Liver (tissue), 9 donors: ENCODE results near the gene DIP2C. TPM values are rescaled to one million over a fixed set of nuclear protein-coding genes. Genes with fewer than 3 reads are reported as not detected.

Experiments used
- DNase-seq: peaks from one replicate; pipeline ENCODE4 v3.0.0-alpha.2; 2017; ENCODE audit warnings: low spot score
- H3K27ac ChIP-seq, 2 donors: one replicate each; pipeline ENCODE4 v1.7.0; 2013; ENCODE audit warnings: inconsistent platforms in 2 of 2, low read length in 2 of 2, control low read depth in 1 of 2, low read depth in 1 of 2, mild to moderate bottlenecking in 1 of 2
- H3K27me3 ChIP-seq, 4 donors: one replicate each; pipeline versions ENCODE4 v1.6.1 to v1.7.0; 2013; ENCODE audit warnings: low read length in 3 of 4, inconsistent platforms in 1 of 4, mild to moderate bottlenecking in 1 of 4, moderate library complexity in 1 of 4; ENCODE audit not compliant: control insufficient read depth in 4 of 4, insufficient read depth in 4 of 4
- H3K36me3 ChIP-seq, 4 donors: one replicate each; pipeline versions ENCODE4 v1.6.1 to v1.7.0; 2013; ENCODE audit warnings: low read length in 3 of 4, mild to moderate bottlenecking in 3 of 4, low read depth in 1 of 4, moderate library complexity in 1 of 4; ENCODE audit not compliant: control insufficient read depth in 4 of 4, insufficient read depth in 3 of 4
- H3K4me1 ChIP-seq, 4 donors: one replicate each; pipeline versions ENCODE4 v1.6.1 to v1.7.0; 2013; ENCODE audit warnings: low read length in 3 of 4, mild to moderate bottlenecking in 3 of 4, moderate library complexity in 1 of 4; ENCODE audit not compliant: control insufficient read depth in 4 of 4, insufficient read depth in 4 of 4
- H3K4me3 ChIP-seq, 3 donors: one replicate each; pipeline versions ENCODE4 v1.6.1 to v1.7.0; 2013; ENCODE audit warnings: low read length in 3 of 3, control low read depth in 1 of 3, low read depth in 1 of 3, mild to moderate bottlenecking in 1 of 3
- H3K9ac ChIP-seq, 2 donors: one replicate each; pipeline ENCODE4 v1.7.0; 2013; ENCODE audit warnings: low read length in 2 of 2, mild to moderate bottlenecking in 2 of 2, moderate library complexity in 2 of 2, control low read depth in 1 of 2, low read depth in 1 of 2
- H3K9me3 ChIP-seq, 4 donors: one replicate each; pipeline versions ENCODE4 v1.6.1 to v1.7.0; 2013; ENCODE audit warnings: low read length in 3 of 4; ENCODE audit not compliant: control insufficient read depth in 4 of 4
- EGR1 ChIP-seq, 2 donors: IDR thresholded peaks; 2 replicates each; pipeline ENCODE4 v1.6.1; 2016 to 2018; ENCODE audit warnings: antibody characterized with exemption in 2 of 2, low read depth in 2 of 2
- FOXA1 ChIP-seq: IDR thresholded peaks from 2 replicates; pipeline ENCODE4 v1.6.1; 2016; ENCODE audit warnings: antibody characterized with exemption
- FOXA2 ChIP-seq: IDR thresholded peaks from 2 replicates; pipeline ENCODE4 v1.6.1; 2016; ENCODE audit warnings: antibody characterized with exemption
- GABPA ChIP-seq, 2 donors: IDR thresholded peaks in 1 of 2; conservative IDR thresholded peaks in 1 of 2; 2 replicates each; pipeline ENCODE4 v1.6.1; 2016; ENCODE audit warnings: antibody characterized with exemption in 2 of 2, mild to moderate bottlenecking in 1 of 2, moderate library complexity in 1 of 2
- HNF4A ChIP-seq, 2 donors: conservative IDR thresholded peaks; 2 replicates each; pipeline ENCODE4 v1.6.1; 2016; ENCODE audit warnings: antibody characterized with exemption in 2 of 2, mild to moderate bottlenecking in 2 of 2
- HNF4G ChIP-seq: IDR thresholded peaks from 2 replicates; pipeline ENCODE4 v1.6.1; 2016; ENCODE audit warnings: antibody characterized with exemption
- JUND ChIP-seq, 2 donors: IDR thresholded peaks; 2 replicates each; pipeline ENCODE4 v1.6.1; 2016; ENCODE audit warnings: antibody characterized with exemption in 2 of 2
- NR2F2 ChIP-seq: IDR thresholded peaks from 2 replicates; pipeline ENCODE4 v1.6.1; 2016; ENCODE audit warnings: antibody characterized with exemption
- RAD21 ChIP-seq, 2 donors: IDR thresholded peaks; 2 replicates each; pipeline ENCODE4 v1.6.1; 2016; ENCODE audit warnings: antibody characterized with exemption in 2 of 2, mild to moderate bottlenecking in 2 of 2
- RXRA ChIP-seq, 2 donors: IDR thresholded peaks; 2 replicates each; pipeline ENCODE4 v1.6.1; 2017 to 2018; ENCODE audit warnings: antibody characterized with exemption in 2 of 2, mild to moderate bottlenecking in 1 of 2
- SP1 ChIP-seq: IDR thresholded peaks from 2 replicates; pipeline ENCODE4 v1.6.1; 2018; ENCODE audit warnings: antibody characterized with exemption, mild to moderate bottlenecking
- TAF1 ChIP-seq: conservative IDR thresholded peaks from 2 replicates; pipeline ENCODE4 v1.6.1; 2016; ENCODE audit warnings: antibody characterized with exemption, mild to moderate bottlenecking
- YY1 ChIP-seq: IDR thresholded peaks from 2 replicates; pipeline ENCODE4 v1.6.1; 2016; ENCODE audit warnings: antibody characterized with exemption, mild to moderate bottlenecking
- WGBS: extraction: QIAGEN DNeasy Blood & Tissue Kit; methylation state at CpG from one replicate; pipeline ENCODE4 v1.1.7; 2013; 5-methylcytosine and 5-hydroxymethylcytosine counted together
- polyA plus RNA-seq, 2 donors: library from polyadenylated mRNA; stranded (reverse) in 1 of 2; unstranded in 1 of 2; fragments of 200-250 nt in 1 of 2; fragments of >200 nt in 1 of 2; fragmentation: Nextera tagmentation in 1 of 2; extraction: Ambion mirVana in 1 of 2; gene quantifications; one replicate each; pipeline versions ENCODE4 v1.2.1 to v1.2.3, GENCODE V29; 2013 to 2015
- total RNA-seq, 2 donors: library from RNA; depleted of rRNA; stranded (reverse); fragments of >200 nt; gene quantifications; one replicate each; pipeline ENCODE4 v1.2.3, GENCODE V29; 2014
- TF ChIP-seq, protein P1 (sequence below): IDR thresholded peaks from 2 replicates; pipeline ENCODE4 v1.6.1; 2016; ENCODE audit warnings: antibody characterized with exemption, mild to moderate bottlenecking
- TF ChIP-seq, protein P2 (sequence below): fragments of 150-350 bp; IDR thresholded peaks from 2 replicates; pipeline ENCODE4 v1.5.1; 2017; ENCODE audit warnings: improper control_type of control experiment, low read depth, low read length; ENCODE audit not compliant: missing input control
- TF ChIP-seq, protein P3 (sequence below): IDR thresholded peaks from 2 replicates; pipeline ENCODE4 v1.6.1; 2016; ENCODE audit warnings: antibody characterized with exemption
- TF ChIP-seq, protein P4 (sequence below): IDR thresholded peaks from 2 replicates; pipeline ENCODE4 v1.6.1; 2016; ENCODE audit warnings: antibody characterized with exemption
- TF ChIP-seq, protein P5 (sequence below): IDR thresholded peaks from 2 replicates; pipeline ENCODE4 v1.6.1; 2016; ENCODE audit warnings: antibody characterized with exemption
- donor health status: healthy.
- donor health status: healthy.
- donor health status: healthy.
- donor health status: healthy.
- donor health status: healthy.

Gene DIP2C
- total and polyA plus RNA-seq, 4 donors, result 4.2 to 12.2 (median 5.7) TPM

DNA sequence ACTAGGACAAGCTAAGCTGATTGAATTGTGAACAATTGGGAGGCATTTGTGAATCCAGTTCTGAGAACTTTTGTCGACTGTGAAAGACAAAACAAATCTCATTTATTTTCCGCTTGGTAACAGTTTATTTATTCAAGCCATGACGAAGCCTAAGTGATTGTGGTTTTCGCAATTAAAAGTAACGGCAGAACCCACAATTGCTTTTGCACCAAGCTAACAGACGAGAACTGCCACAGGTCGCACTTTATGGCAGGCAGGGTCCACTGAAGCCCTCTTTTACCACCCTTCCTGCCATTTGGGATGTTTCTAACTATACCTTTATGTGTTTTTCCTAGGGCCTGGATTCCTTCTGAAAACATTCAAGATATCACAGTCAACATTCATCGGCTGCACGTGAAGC is 443.0 kb downstream of the DIP2C start:
- Histone ChIP-seq H3K4me3 (no peak overlapping the region), H3K27me3 (no peaks in the 10 kb centered on the region), H3K9ac (no peak overlapping the region), H3K36me3 (peaks cover 6 to 51% (median 29%) of the 10 kb centered on the region in 4 donors), H3K9me3 (no peaks in the 10 kb centered on the region), H3K4me1 (no peaks in the 10 kb centered on the region), H3K27ac (no peak overlapping the region)
- DNase-seq, result no peak
- 95% methylated on average over 9 of the region's 9 CpGs for WGBS
- TF ChIP-seq HNF4G (no peak), YY1 (no peak), NR2F2 (no peak), FOXA1 (no peak), TAF1 (no peak), RXRA (IDR thresholded peaks at IDR 0.05) (no peak), FOXA2 (no peak), SP1 (no peak), JUND (IDR thresholded peaks at IDR 0.05) (no peak)
- TF ChIP-seq, protein P1, sequence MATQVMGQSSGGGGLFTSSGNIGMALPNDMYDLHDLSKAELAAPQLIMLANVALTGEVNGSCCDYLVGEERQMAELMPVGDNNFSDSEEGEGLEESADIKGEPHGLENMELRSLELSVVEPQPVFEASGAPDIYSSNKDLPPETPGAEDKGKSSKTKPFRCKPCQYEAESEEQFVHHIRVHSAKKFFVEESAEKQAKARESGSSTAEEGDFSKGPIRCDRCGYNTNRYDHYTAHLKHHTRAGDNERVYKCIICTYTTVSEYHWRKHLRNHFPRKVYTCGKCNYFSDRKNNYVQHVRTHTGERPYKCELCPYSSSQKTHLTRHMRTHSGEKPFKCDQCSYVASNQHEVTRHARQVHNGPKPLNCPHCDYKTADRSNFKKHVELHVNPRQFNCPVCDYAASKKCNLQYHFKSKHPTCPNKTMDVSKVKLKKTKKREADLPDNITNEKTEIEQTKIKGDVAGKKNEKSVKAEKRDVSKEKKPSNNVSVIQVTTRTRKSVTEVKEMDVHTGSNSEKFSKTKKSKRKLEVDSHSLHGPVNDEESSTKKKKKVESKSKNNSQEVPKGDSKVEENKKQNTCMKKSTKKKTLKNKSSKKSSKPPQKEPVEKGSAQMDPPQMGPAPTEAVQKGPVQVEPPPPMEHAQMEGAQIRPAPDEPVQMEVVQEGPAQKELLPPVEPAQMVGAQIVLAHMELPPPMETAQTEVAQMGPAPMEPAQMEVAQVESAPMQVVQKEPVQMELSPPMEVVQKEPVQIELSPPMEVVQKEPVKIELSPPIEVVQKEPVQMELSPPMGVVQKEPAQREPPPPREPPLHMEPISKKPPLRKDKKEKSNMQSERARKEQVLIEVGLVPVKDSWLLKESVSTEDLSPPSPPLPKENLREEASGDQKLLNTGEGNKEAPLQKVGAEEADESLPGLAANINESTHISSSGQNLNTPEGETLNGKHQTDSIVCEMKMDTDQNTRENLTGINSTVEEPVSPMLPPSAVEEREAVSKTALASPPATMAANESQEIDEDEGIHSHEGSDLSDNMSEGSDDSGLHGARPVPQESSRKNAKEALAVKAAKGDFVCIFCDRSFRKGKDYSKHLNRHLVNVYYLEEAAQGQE, result no peak
- TF ChIP-seq, protein P2, sequence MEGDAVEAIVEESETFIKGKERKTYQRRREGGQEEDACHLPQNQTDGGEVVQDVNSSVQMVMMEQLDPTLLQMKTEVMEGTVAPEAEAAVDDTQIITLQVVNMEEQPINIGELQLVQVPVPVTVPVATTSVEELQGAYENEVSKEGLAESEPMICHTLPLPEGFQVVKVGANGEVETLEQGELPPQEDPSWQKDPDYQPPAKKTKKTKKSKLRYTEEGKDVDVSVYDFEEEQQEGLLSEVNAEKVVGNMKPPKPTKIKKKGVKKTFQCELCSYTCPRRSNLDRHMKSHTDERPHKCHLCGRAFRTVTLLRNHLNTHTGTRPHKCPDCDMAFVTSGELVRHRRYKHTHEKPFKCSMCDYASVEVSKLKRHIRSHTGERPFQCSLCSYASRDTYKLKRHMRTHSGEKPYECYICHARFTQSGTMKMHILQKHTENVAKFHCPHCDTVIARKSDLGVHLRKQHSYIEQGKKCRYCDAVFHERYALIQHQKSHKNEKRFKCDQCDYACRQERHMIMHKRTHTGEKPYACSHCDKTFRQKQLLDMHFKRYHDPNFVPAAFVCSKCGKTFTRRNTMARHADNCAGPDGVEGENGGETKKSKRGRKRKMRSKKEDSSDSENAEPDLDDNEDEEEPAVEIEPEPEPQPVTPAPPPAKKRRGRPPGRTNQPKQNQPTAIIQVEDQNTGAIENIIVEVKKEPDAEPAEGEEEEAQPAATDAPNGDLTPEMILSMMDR, result no peak

DNA sequence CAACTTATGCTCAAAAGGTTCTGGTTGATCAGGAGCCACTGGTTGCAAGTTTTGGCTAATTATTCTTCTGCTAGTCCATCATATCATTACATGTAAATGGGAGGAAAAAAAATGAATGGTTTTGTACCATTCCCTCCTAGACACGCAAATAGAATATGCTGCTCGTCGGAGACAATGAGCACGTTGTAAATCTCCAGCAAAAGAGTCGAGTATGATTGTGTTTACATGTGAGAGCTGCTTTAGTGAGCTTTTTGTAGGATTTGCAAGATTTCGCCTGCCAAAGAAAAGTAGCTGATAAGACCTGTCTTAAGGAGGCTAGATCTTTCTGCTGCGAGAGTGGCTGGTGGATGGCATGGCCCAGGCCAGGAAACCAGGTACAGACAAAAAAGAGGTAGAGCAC is 445.2 kb downstream of the DIP2C start:
- TF ChIP-seq, protein P3, sequence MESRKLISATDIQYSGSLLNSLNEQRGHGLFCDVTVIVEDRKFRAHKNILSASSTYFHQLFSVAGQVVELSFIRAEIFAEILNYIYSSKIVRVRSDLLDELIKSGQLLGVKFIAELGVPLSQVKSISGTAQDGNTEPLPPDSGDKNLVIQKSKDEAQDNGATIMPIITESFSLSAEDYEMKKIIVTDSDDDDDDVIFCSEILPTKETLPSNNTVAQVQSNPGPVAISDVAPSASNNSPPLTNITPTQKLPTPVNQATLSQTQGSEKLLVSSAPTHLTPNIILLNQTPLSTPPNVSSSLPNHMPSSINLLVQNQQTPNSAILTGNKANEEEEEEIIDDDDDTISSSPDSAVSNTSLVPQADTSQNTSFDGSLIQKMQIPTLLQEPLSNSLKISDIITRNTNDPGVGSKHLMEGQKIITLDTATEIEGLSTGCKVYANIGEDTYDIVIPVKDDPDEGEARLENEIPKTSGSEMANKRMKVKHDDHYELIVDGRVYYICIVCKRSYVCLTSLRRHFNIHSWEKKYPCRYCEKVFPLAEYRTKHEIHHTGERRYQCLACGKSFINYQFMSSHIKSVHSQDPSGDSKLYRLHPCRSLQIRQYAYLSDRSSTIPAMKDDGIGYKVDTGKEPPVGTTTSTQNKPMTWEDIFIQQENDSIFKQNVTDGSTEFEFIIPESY, result no peak
- TF ChIP-seq HNF4A (conservative IDR thresholded peaks at IDR 0.05) (no peak), JUND (IDR thresholded peaks at IDR 0.05) (no peak), RXRA (IDR thresholded peaks at IDR 0.05) (no peak), GABPA (IDR thresholded peaks at IDR 0.05 in 1 of 2, conservative IDR thresholded peaks at IDR 0.05 in 1 of 2) (no peak), NR2F2 (no peak), YY1 (no peak), HNF4G (no peak), SP1 (no peak), RAD21 (IDR thresholded peaks at IDR 0.05) (no peak), TAF1 (no peak), FOXA1 (no peak), FOXA2 (no peak), EGR1 (IDR thresholded peaks at IDR 0.05; ENCODE audit: low read depth in 2 of 2) (no peak)
- TF ChIP-seq, protein P2, result no peak
- TF ChIP-seq, protein P4, sequence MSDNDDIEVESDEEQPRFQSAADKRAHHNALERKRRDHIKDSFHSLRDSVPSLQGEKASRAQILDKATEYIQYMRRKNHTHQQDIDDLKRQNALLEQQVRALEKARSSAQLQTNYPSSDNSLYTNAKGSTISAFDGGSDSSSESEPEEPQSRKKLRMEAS, result no peak
- TF ChIP-seq, protein P5, sequence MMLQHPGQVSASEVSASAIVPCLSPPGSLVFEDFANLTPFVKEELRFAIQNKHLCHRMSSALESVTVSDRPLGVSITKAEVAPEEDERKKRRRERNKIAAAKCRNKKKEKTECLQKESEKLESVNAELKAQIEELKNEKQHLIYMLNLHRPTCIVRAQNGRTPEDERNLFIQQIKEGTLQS, result no peak
- TF ChIP-seq, protein P1, result no peak
- Histone ChIP-seq H3K27ac (no peak overlapping the region), H3K9ac (no peak overlapping the region), H3K27me3 (no peaks in the 10 kb centered on the region), H3K4me3 (no peak overlapping the region), H3K4me1 (no peaks in the 10 kb centered on the region), H3K36me3 (peaks cover 5 to 49% (median 26%) of the 10 kb centered on the region in 4 donors), H3K9me3 (no peaks in the 10 kb centered on the region)
- 96% methylated on average over 7 of the region's 7 CpGs for WGBS
- DNase-seq, result no peak
